WTC11 (cell line): ENCODE measurements around the gene ATF3. TPM values are rescaled to one million over a fixed set of nuclear protein-coding genes. Genes with fewer than 3 reads are reported as not detected.

Experiments used
- ATAC-seq: fragments of 200-7000 bp; cut with Tn5 transposase; 2 replicates; pipeline ENCODE4 v1.10.0; 2021; ENCODE audit warnings: mild to moderate bottlenecking, moderate library complexity
- CTCF ChIA-PET: fragments of 300-600 bp; sonication (Branson Sonifier 250); formaldehyde crosslinking; loops from one replicate; lab custom pipeline; 2021; ENCODE audit warnings: antibody characterized with exemption; lab: Charles Lee
- POLR2A ChIA-PET: fragments of 350-600 bp; sonication (Branson Sonifier 250); formaldehyde crosslinking; loops from one replicate; lab custom pipeline; 2021; ENCODE audit warnings: antibody characterized with exemption; lab: Charles Lee
- DNase-seq: peaks from one replicate; pipeline ENCODE4 v3.0.0; 2021; ENCODE audit warnings: low spot score
- H3K27ac Mint-ChIP-seq: 2 replicates; pipeline ENCODE4 v1.8.0; 2021; ENCODE audit warnings: mixed read lengths
- H3K27me3 Mint-ChIP-seq: 2 replicates; pipeline ENCODE4 v1.8.0; 2021; ENCODE audit warnings: low read depth, mild to moderate bottlenecking, moderate library complexity, mixed read lengths
- H3K36me3 Mint-ChIP-seq: 2 replicates; pipeline ENCODE4 v1.8.0; 2021; ENCODE audit warnings: mixed read lengths
- H3K4me1 Mint-ChIP-seq: 2 replicates; pipeline ENCODE4 v1.8.0; 2022; ENCODE audit warnings: mixed read lengths
- H3K4me3 Mint-ChIP-seq: 2 replicates; pipeline ENCODE4 v1.8.0; 2021; ENCODE audit warnings: mild to moderate bottlenecking, moderate library complexity, mixed read lengths
- H3K9me3 Mint-ChIP-seq: 2 replicates; pipeline ENCODE4 v1.8.0; 2021; ENCODE audit warnings: mixed read lengths
- CREM ChIP-seq: sonication (generic); formaldehyde crosslinking; IDR thresholded peaks from 2 replicates; pipeline ENCODE4 v1.8.1; 2022; ENCODE audit warnings: mild to moderate bottlenecking, missing genetic modification reagents, moderate library complexity
- FOXK1 ChIP-seq: sonication (generic); formaldehyde crosslinking; IDR thresholded peaks from 2 replicates; pipeline ENCODE4 v1.8.0; 2022; ENCODE audit warnings: mild to moderate bottlenecking, moderate library complexity, missing genetic modification reagents
- GRHL2 ChIP-seq: fragments of 250-450 bp; sonication (Bioruptor Pico); IDR thresholded peaks from 2 replicates; pipeline ENCODE4 v1.8.0; 2022; ENCODE audit warnings: mild to moderate bottlenecking, moderate library complexity; ENCODE audit not compliant: insufficient replicate concordance, severe bottlenecking
- HMGA2 ChIP-seq: fragments of 250-450 bp; sonication (Bioruptor Pico); IDR thresholded peaks from 2 replicates; pipeline ENCODE4 v1.4.0; 2021; ENCODE audit warnings: mild to moderate bottlenecking, moderate library complexity
- NFE2L1 ChIP-seq: sonication (generic); formaldehyde crosslinking; IDR thresholded peaks from 2 replicates; pipeline ENCODE4 v1.8.1; 2023; ENCODE audit warnings: missing genetic modification reagents
- PRDM15 ChIP-seq: sonication (generic); formaldehyde crosslinking; IDR thresholded peaks from 2 replicates; pipeline ENCODE4 v1.8.0; 2022; ENCODE audit warnings: missing genetic modification reagents
- RELA ChIP-seq: sonication (generic); formaldehyde crosslinking; IDR thresholded peaks from 2 replicates; pipeline ENCODE4 v1.8.1; 2022; ENCODE audit warnings: missing genetic modification reagents, mild to moderate bottlenecking, borderline replicate concordance
- ZBTB21 ChIP-seq: sonication (generic); formaldehyde crosslinking; IDR thresholded peaks from 2 replicates; pipeline ENCODE4 v1.8.1; 2023; ENCODE audit warnings: mild to moderate bottlenecking, missing genetic modification reagents, borderline replicate concordance
- ZNF121 ChIP-seq: sonication (generic); formaldehyde crosslinking; IDR thresholded peaks from 2 replicates; pipeline ENCODE4 v1.8.0; 2023; ENCODE audit warnings: missing genetic modification reagents
- ZNF512 ChIP-seq: sonication (generic); formaldehyde crosslinking; IDR thresholded peaks from 2 replicates; pipeline ENCODE4 v1.8.1; 2022; ENCODE audit warnings: missing genetic modification reagents, borderline replicate concordance
- ZNF671 ChIP-seq: fragments of 250-450 bp; sonication (Bioruptor Pico); IDR thresholded peaks from 2 replicates; pipeline ENCODE4 v1.8.0; 2021; ENCODE audit warnings: mild to moderate bottlenecking
- total RNA-seq: library from RNA; stranded (reverse); gene quantifications from 3 replicates; pipeline ENCODE4 v1.2.3, GENCODE V29; 2021
- TF ChIP-seq, protein P1 (sequence below): sonication (generic); formaldehyde crosslinking; IDR thresholded peaks from 2 replicates; pipeline ENCODE4 v1.8.1; 2022; ENCODE audit warnings: low read depth, mild to moderate bottlenecking, moderate library complexity, missing genetic modification reagents, borderline replicate concordance
- TF ChIP-seq, protein P2 (sequence below): sonication (generic); formaldehyde crosslinking; IDR thresholded peaks from 2 replicates; pipeline ENCODE4 v1.8.0; 2023; ENCODE audit warnings: mild to moderate bottlenecking, missing genetic modification reagents

The ATF3 gene
- total RNA-seq, 1 experiment from 2014 or later = 19.4 TPM

- Mint-ChIP-seq H3K36me3 (no peaks in the 10 kb centered on the region), H3K9me3 (peaks cover 5% of the 10 kb centered on the region; the same call in 1 of the 2 replicates), H3K27ac (no peak overlapping the region), H3K27me3 (peaks cover 28% of the 10 kb centered on the region), H3K4me1 (peaks cover 22% of the 10 kb centered on the region), H3K4me3 (peak overlapping the region; percentile 81)
- POLR2A ChIA-PET = interaction anchor here (1.2 kb wide), 1 partner anchor 55 kb away, joined by 3 read pairs; no protein-coding TSS in a partner anchor
- DNase-seq (no peak), ATAC-seq (no peak)
- TF ChIP-seq, protein P1, sequence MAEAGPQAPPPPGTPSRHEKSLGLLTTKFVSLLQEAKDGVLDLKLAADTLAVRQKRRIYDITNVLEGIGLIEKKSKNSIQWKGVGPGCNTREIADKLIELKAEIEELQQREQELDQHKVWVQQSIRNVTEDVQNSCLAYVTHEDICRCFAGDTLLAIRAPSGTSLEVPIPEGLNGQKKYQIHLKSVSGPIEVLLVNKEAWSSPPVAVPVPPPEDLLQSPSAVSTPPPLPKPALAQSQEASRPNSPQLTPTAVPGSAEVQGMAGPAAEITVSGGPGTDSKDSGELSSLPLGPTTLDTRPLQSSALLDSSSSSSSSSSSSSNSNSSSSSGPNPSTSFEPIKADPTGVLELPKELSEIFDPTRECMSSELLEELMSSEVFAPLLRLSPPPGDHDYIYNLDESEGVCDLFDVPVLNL = no peak
- TF ChIP-seq NFE2L1 (CRISPR knock-in tag) = no peak
- TF ChIP-seq, protein P2, sequence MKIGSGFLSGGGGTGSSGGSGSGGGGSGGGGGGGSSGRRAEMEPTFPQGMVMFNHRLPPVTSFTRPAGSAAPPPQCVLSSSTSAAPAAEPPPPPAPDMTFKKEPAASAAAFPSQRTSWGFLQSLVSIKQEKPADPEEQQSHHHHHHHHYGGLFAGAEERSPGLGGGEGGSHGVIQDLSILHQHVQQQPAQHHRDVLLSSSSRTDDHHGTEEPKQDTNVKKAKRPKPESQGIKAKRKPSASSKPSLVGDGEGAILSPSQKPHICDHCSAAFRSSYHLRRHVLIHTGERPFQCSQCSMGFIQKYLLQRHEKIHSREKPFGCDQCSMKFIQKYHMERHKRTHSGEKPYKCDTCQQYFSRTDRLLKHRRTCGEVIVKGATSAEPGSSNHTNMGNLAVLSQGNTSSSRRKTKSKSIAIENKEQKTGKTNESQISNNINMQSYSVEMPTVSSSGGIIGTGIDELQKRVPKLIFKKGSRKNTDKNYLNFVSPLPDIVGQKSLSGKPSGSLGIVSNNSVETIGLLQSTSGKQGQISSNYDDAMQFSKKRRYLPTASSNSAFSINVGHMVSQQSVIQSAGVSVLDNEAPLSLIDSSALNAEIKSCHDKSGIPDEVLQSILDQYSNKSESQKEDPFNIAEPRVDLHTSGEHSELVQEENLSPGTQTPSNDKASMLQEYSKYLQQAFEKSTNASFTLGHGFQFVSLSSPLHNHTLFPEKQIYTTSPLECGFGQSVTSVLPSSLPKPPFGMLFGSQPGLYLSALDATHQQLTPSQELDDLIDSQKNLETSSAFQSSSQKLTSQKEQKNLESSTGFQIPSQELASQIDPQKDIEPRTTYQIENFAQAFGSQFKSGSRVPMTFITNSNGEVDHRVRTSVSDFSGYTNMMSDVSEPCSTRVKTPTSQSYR = no peak
- TF ChIP-seq ZNF121 (CRISPR knock-in tag) = no peak
- no peak for TF ChIP-seq FOXK1 (CRISPR knock-in tag)
- no peak for TF ChIP-seq ZNF671 (CRISPR knock-in tag)
- no peak for TF ChIP-seq PRDM15 (CRISPR knock-in tag)
- TF ChIP-seq ZBTB21 = no peak
- TF ChIP-seq ZNF512 (CRISPR knock-in tag) = no peak
- TF ChIP-seq RELA (CRISPR knock-in tag) = no peak
- no peak for TF ChIP-seq HMGA2 (CRISPR knock-in tag)
- CTCF ChIA-PET = interaction anchor here (1.3 to 2.4 kb wide), 21 partner anchors 8 to 211 kb away, joined by 3 to 47 read pairs (median 9); partner anchors contain the start of gene BATF3
Observed at GRCh38 chr1:212666116-212666775, 57.7 kb downstream of the ATF3 start.

- CTCF ChIA-PET = interaction anchor here (0.6 to 2.0 kb wide), 8 partner anchors 16 to 211 kb away, joined by 3 to 11 read pairs (median 6); partner anchors contain the start of gene BATF3
- Mint-ChIP-seq H3K4me1 (peaks cover 32% of the 10 kb centered on the region), H3K27ac (no peak overlapping the region; the same call in 1 of the 2 replicates), H3K4me3 (no peak overlapping the region), H3K9me3 (no peaks in the 10 kb centered on the region), H3K36me3 (no peaks in the 10 kb centered on the region), H3K27me3 (peaks cover 20% of the 10 kb centered on the region)
- no peak for DNase-seq
- TF ChIP-seq GRHL2 (CRISPR knock-in tag) = no peak
- no peak for TF ChIP-seq CREM (CRISPR knock-in tag)
- ATAC-seq = no peak
- POLR2A ChIA-PET = no interaction called here
Observed at GRCh38 chr1:212667223-212668139, 58.9 kb downstream of the ATF3 start.
